Liver (tissue), 9 donors: ENCODE measurements around the gene MRPL41. TPM values are rescaled to one million over a fixed set of nuclear protein-coding genes. Genes with fewer than 3 reads are reported as not detected.
"Not testable (repeated sequence)": the region's sequence is repeated elsewhere in the genome, so short reads cannot be mapped to it uniquely, and the experiment has no call there.

Experiments used
- DNase-seq: peaks from one replicate; pipeline ENCODE4 v3.0.0-alpha.2; 2017; ENCODE audit warnings: low spot score
- H3K27ac ChIP-seq, 2 donors: one replicate each; pipeline ENCODE4 v1.7.0; 2013; ENCODE audit warnings: inconsistent platforms in 2 of 2, low read length in 2 of 2, control low read depth in 1 of 2, low read depth in 1 of 2, mild to moderate bottlenecking in 1 of 2
- H3K27me3 ChIP-seq, 4 donors: one replicate each; pipeline versions ENCODE4 v1.6.1 to v1.7.0; 2013; ENCODE audit warnings: low read length in 3 of 4, inconsistent platforms in 1 of 4, mild to moderate bottlenecking in 1 of 4, moderate library complexity in 1 of 4; ENCODE audit not compliant: control insufficient read depth in 4 of 4, insufficient read depth in 4 of 4
- H3K36me3 ChIP-seq, 4 donors: one replicate each; pipeline versions ENCODE4 v1.6.1 to v1.7.0; 2013; ENCODE audit warnings: low read length in 3 of 4, mild to moderate bottlenecking in 3 of 4, low read depth in 1 of 4, moderate library complexity in 1 of 4; ENCODE audit not compliant: control insufficient read depth in 4 of 4, insufficient read depth in 3 of 4
- H3K4me1 ChIP-seq, 4 donors: one replicate each; pipeline versions ENCODE4 v1.6.1 to v1.7.0; 2013; ENCODE audit warnings: low read length in 3 of 4, mild to moderate bottlenecking in 3 of 4, moderate library complexity in 1 of 4; ENCODE audit not compliant: control insufficient read depth in 4 of 4, insufficient read depth in 4 of 4
- H3K4me3 ChIP-seq, 3 donors: one replicate each; pipeline versions ENCODE4 v1.6.1 to v1.7.0; 2013; ENCODE audit warnings: low read length in 3 of 3, control low read depth in 1 of 3, low read depth in 1 of 3, mild to moderate bottlenecking in 1 of 3
- H3K9ac ChIP-seq, 2 donors: one replicate each; pipeline ENCODE4 v1.7.0; 2013; ENCODE audit warnings: low read length in 2 of 2, mild to moderate bottlenecking in 2 of 2, moderate library complexity in 2 of 2, control low read depth in 1 of 2, low read depth in 1 of 2
- H3K9me3 ChIP-seq, 4 donors: one replicate each; pipeline versions ENCODE4 v1.6.1 to v1.7.0; 2013; ENCODE audit warnings: low read length in 3 of 4; ENCODE audit not compliant: control insufficient read depth in 4 of 4
- CTCF ChIP-seq: fragments of 150-350 bp; IDR thresholded peaks from 2 replicates; pipeline ENCODE4 v1.5.1; 2017; ENCODE audit warnings: improper control_type of control experiment, low read depth, low read length; ENCODE audit not compliant: missing input control
- EGR1 ChIP-seq, 2 donors: IDR thresholded peaks; 2 replicates each; pipeline ENCODE4 v1.6.1; 2016 to 2018; ENCODE audit warnings: antibody characterized with exemption in 2 of 2, low read depth in 2 of 2
- FOXA2 ChIP-seq: IDR thresholded peaks from 2 replicates; pipeline ENCODE4 v1.6.1; 2016; ENCODE audit warnings: antibody characterized with exemption
- GABPA ChIP-seq, 2 donors: IDR thresholded peaks in 1 of 2; conservative IDR thresholded peaks in 1 of 2; 2 replicates each; pipeline ENCODE4 v1.6.1; 2016; ENCODE audit warnings: antibody characterized with exemption in 2 of 2, mild to moderate bottlenecking in 1 of 2, moderate library complexity in 1 of 2
- HNF4A ChIP-seq, 2 donors: conservative IDR thresholded peaks; 2 replicates each; pipeline ENCODE4 v1.6.1; 2016; ENCODE audit warnings: antibody characterized with exemption in 2 of 2, mild to moderate bottlenecking in 2 of 2
- HNF4G ChIP-seq: IDR thresholded peaks from 2 replicates; pipeline ENCODE4 v1.6.1; 2016; ENCODE audit warnings: antibody characterized with exemption
- JUND ChIP-seq, 2 donors: IDR thresholded peaks; 2 replicates each; pipeline ENCODE4 v1.6.1; 2016; ENCODE audit warnings: antibody characterized with exemption in 2 of 2
- MAX ChIP-seq: IDR thresholded peaks from 2 replicates; pipeline ENCODE4 v1.6.1; 2016; ENCODE audit warnings: antibody characterized with exemption
- NR2F2 ChIP-seq: IDR thresholded peaks from 2 replicates; pipeline ENCODE4 v1.6.1; 2016; ENCODE audit warnings: antibody characterized with exemption
- REST ChIP-seq: IDR thresholded peaks from 2 replicates; pipeline ENCODE4 v1.6.1; 2016; ENCODE audit warnings: antibody characterized with exemption, mild to moderate bottlenecking
- RXRA ChIP-seq, 2 donors: IDR thresholded peaks; 2 replicates each; pipeline ENCODE4 v1.6.1; 2017 to 2018; ENCODE audit warnings: antibody characterized with exemption in 2 of 2, mild to moderate bottlenecking in 1 of 2
- SP1 ChIP-seq: IDR thresholded peaks from 2 replicates; pipeline ENCODE4 v1.6.1; 2018; ENCODE audit warnings: antibody characterized with exemption, mild to moderate bottlenecking
- TAF1 ChIP-seq: conservative IDR thresholded peaks from 2 replicates; pipeline ENCODE4 v1.6.1; 2016; ENCODE audit warnings: antibody characterized with exemption, mild to moderate bottlenecking
- YY1 ChIP-seq: IDR thresholded peaks from 2 replicates; pipeline ENCODE4 v1.6.1; 2016; ENCODE audit warnings: antibody characterized with exemption, mild to moderate bottlenecking
- WGBS: extraction: QIAGEN DNeasy Blood & Tissue Kit; methylation state at CpG from one replicate; pipeline ENCODE4 v1.1.7; 2013; 5-methylcytosine and 5-hydroxymethylcytosine counted together
- polyA plus RNA-seq, 2 donors: library from polyadenylated mRNA; stranded (reverse) in 1 of 2; unstranded in 1 of 2; fragments of 200-250 nt in 1 of 2; fragments of >200 nt in 1 of 2; fragmentation: Nextera tagmentation in 1 of 2; extraction: Ambion mirVana in 1 of 2; gene quantifications; one replicate each; pipeline versions ENCODE4 v1.2.1 to v1.2.3, GENCODE V29; 2013 to 2015
- total RNA-seq, 2 donors: library from RNA; depleted of rRNA; stranded (reverse); fragments of >200 nt; gene quantifications; one replicate each; pipeline ENCODE4 v1.2.3, GENCODE V29; 2014
- TF ChIP-seq, protein P1 (sequence below): IDR thresholded peaks from 2 replicates; pipeline ENCODE4 v1.6.1; 2016; ENCODE audit warnings: antibody characterized with exemption
- donor health status: healthy.
- donor health status: healthy.
- donor health status: healthy.
- donor health status: healthy.
- donor health status: healthy.

Gene MRPL41
- total and polyA plus RNA-seq, 4 donors = 31.7 to 120 (median 49.3) TPM

GRCh38 chr9:137531099-137531765 is 20.4 kb upstream of the MRPL41 start:
- peaks cover 0 to 2% (median under 1%) of the 10 kb centered on the region in 4 donors for H3K36me3 ChIP-seq
- DNase-seq = no peak
- no peak overlapping the region for H3K4me3 ChIP-seq
- no peaks in the 10 kb centered on the region for H3K27me3 ChIP-seq
- H3K9ac ChIP-seq = no peak overlapping the region
- H3K9me3 ChIP-seq = no peaks in the 10 kb centered on the region
- H3K4me1 ChIP-seq = peaks cover 0 to 13% (median 7%) of the 10 kb centered on the region in 4 donors
- TF ChIP-seq JUND (IDR thresholded peaks at IDR 0.05) (no peak), GABPA (IDR thresholded peaks at IDR 0.05 in 1 of 2, conservative IDR thresholded peaks at IDR 0.05 in 1 of 2) (no peak), HNF4G (no peak), TAF1 (no peak), MAX (no peak), CTCF (no peak), SP1 (no peak), YY1 (no peak)
- TF ChIP-seq, protein P1, sequence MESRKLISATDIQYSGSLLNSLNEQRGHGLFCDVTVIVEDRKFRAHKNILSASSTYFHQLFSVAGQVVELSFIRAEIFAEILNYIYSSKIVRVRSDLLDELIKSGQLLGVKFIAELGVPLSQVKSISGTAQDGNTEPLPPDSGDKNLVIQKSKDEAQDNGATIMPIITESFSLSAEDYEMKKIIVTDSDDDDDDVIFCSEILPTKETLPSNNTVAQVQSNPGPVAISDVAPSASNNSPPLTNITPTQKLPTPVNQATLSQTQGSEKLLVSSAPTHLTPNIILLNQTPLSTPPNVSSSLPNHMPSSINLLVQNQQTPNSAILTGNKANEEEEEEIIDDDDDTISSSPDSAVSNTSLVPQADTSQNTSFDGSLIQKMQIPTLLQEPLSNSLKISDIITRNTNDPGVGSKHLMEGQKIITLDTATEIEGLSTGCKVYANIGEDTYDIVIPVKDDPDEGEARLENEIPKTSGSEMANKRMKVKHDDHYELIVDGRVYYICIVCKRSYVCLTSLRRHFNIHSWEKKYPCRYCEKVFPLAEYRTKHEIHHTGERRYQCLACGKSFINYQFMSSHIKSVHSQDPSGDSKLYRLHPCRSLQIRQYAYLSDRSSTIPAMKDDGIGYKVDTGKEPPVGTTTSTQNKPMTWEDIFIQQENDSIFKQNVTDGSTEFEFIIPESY = no peak
- H3K27ac ChIP-seq = no peak overlapping the region
- WGBS = 82% methylated on average over 17 of the region's 17 CpGs

DNA sequence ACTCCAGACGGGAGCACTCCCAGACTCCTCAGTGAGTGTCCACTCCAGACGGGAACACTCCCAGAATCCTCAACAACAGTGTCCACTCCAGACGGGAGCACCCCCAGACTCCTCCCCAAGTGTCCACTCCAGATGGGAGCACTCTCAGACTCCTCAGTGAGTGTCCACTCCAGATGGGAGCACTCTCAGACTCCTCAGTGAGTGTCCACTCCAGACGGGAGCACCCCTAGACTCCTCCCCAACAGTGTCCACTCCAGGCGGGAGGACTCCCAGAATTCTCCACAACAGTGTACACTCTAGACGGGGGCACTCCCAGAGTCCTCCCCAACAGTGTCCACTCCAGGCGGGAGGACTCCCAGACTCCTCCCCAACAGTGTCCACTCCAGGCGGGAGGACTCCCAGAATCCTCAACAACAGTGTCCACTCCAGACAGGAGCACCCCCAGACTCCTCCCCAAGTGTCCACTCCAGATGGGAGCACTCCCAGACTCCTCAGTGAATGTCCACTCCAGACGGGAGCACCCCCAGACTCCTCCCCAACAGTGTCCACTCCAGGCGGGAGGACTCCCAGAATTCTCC is 18.7 kb upstream of the MRPL41 start:
- not testable (repeated sequence) for DNase-seq, H3K9me3 ChIP-seq, H3K27ac ChIP-seq, H3K4me3 ChIP-seq, H3K9ac ChIP-seq, H3K36me3 ChIP-seq, H3K27me3 ChIP-seq
- H3K4me1 ChIP-seq = peaks cover 0 to 13% (median 7%) of the 10 kb centered on the region in 4 donors
- WGBS = 92% methylated on average over 10 of the region's 10 CpGs

DNA sequence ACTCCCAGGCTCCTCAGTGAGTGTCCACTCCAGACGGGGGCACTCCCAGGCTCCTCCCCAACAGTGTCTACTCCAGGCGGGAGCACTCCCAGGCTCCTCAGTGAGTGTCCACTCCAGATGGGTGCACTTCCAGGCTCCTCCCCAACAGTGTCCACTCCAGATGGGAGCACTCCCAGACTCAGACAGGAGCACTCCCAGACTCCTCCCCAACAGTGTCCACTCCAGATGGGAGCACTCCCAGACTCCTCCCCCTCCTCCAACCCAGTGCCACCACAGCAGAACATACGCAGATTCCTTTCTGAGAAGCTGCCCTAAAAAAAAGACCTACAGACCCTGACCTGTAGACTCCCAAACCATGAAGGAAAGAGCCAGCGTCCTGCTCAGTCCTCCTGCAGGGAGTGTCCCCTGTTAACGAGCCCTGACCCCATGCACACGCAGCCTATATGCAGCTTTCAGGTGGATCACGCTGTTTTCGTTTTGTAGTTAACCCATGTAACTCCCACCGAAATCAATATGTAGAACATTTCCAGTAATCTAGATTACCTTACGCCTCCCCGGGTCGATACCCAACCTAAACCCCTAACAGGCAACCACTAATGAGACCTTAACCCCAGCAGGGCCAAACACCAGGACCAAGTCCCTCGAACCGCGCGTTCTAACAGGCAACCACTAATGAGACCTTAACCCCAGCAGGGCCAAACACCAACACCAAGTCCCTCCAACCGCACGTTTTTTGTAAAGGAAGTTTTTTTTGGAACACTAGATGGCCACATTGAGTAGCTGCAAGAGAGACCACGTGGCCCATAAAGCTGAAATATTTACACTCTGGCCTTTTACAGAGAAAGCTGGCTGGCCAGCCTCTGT is 17.2 kb upstream of the MRPL41 start:
- Histone ChIP-seq H3K4me3 (no peak overlapping the region), H3K27ac (peak overlapping the region in 1 of 2 donors; percentile 42)
- TF ChIP-seq HNF4A (conservative IDR thresholded peaks at IDR 0.05) = peak; percentile 30 to 36
- no peak for TF ChIP-seq TAF1
- no peak for TF ChIP-seq FOXA2
- no peak for TF ChIP-seq HNF4G
- TF ChIP-seq RXRA (IDR thresholded peaks at IDR 0.05) = peak in 1 of 2 donors; percentile 19
- TF ChIP-seq REST = no peak
- no peak for TF ChIP-seq MAX
- no peak for TF ChIP-seq NR2F2
- TF ChIP-seq SP1 = no peak
- no peak for TF ChIP-seq EGR1 (IDR thresholded peaks at IDR 0.05; ENCODE audit: low read depth in 2 of 2)
- TF ChIP-seq JUND (IDR thresholded peaks at IDR 0.05) = no peak

More for the DNA sequence above, 17.2 kb upstream of the MRPL41 start:
- peaks cover 0 to 7% (median 4%) of the 10 kb centered on the region in 4 donors for H3K36me3 ChIP-seq
- WGBS = 40% methylated on average over 19 of the region's 19 CpGs
- H3K27me3 ChIP-seq = no peaks in the 10 kb centered on the region
- peak overlapping the region in 1 of 2 donors; percentile 31 for H3K9ac ChIP-seq
- no peaks in the 10 kb centered on the region for H3K9me3 ChIP-seq
- no peak for DNase-seq
- H3K4me1 ChIP-seq = peaks cover 0 to 13% (median 7%) of the 10 kb centered on the region in 4 donors
